HCT116 (cell line): Measurements from ENCODE around the gene CRACDL. TPM values are rescaled to one million over a fixed set of nuclear protein-coding genes. Genes with fewer than 3 reads are reported as not detected.

Experiments
- ATAC-seq: fragments of 200-7000 bp; cut with Tn5 transposase; 2 replicates; pipeline ENCODE4 v1.9.1; 2020; ENCODE audit warnings: mild to moderate bottlenecking, moderate library complexity
- BruUV-seq: library from RNA; stranded (reverse); fragments of 400-500 nt; replicated peaks from 2 replicates; lab custom pipeline; 2021; lab: Mats Ljungman, UMichigan
- CTCF ChIA-PET: fragments of 300-600 bp; sonication (Branson Sonifier 250); formaldehyde crosslinking; loops from one replicate; lab custom pipeline; 2021; ENCODE audit warnings: antibody characterized with exemption; lab: Charles Lee
- POLR2A ChIA-PET: fragments of 300-600, 350-600 bp; sonication (Branson Sonifier 250); formaldehyde crosslinking; loops from one replicate; lab custom pipeline; 2021; ENCODE audit warnings: antibody characterized with exemption; lab: Charles Lee
- RAD21 ChIA-PET, 2 experiments: fragments of 300-600 bp; sonication (Branson Sonifier 250); formaldehyde crosslinking; loops; one replicate each; lab custom pipeline; 2023; ENCODE audit warnings: low total read pairs in 2 of 2; ENCODE audit not compliant: uncharacterized antibody in 2 of 2, unreplicated experiment in 2 of 2, low non-redundant PET in 1 of 2; lab: Charles Lee
- DNase-seq: peaks from one replicate; pipeline ENCODE4 v3.0.0-alpha.2; 2010; ENCODE audit warnings: low read depth, low spot score
- H2AFZ ChIP-seq: fragments of 200-600 bp; shearing (Covaris generic), sonication (generic); 2 replicates; pipeline ENCODE4 v1.6.1; 2017; ENCODE audit warnings: low read depth, mixed run types, mixed read lengths, antibody characterized with exemption, low read length; ENCODE audit not compliant: poor library complexity, severe bottlenecking
- H3K27ac ChIP-seq: 2 replicates; pipeline ENCODE4 v1.5.1; 2012; ENCODE audit warnings: low read depth, low read length
- H3K27me3 ChIP-seq: fragments of 200-600 bp; sonication (generic); 2 replicates; pipeline ENCODE4 v1.6.1; 2016; ENCODE audit warnings: mixed run types, low read length, mixed read lengths; ENCODE audit not compliant: insufficient read depth
- H3K36me3 ChIP-seq, 2 experiments: fragments of 200-500 bp in 1 of 2; fragments of 200-600 bp in 1 of 2; sonication (Bioruptor generic) in 1 of 2; sonication (generic) in 1 of 2; 2 replicates each; pipeline versions ENCODE4 v1.5.1 to v1.6.1; 2014 to 2016; ENCODE audit warnings: low read length in 2 of 2, inconsistent platforms in 1 of 2, mixed read lengths in 1 of 2, mixed run types in 1 of 2; ENCODE audit not compliant: insufficient read depth in 2 of 2, control insufficient read depth in 1 of 2
- H3K4me1 ChIP-seq, 2 experiments: fragments of 200-600 bp in 1 of 2; sonication (generic) in 1 of 2; 2 replicates each; pipeline versions ENCODE4 v1.5.1 to v1.6.1; 2012 to 2017; ENCODE audit warnings: low read length in 2 of 2, inconsistent platforms in 1 of 2, mild to moderate bottlenecking in 1 of 2, mixed read lengths in 1 of 2, mixed run types in 1 of 2, moderate library complexity in 1 of 2; ENCODE audit not compliant: insufficient read depth in 2 of 2, control insufficient read depth in 1 of 2
- H3K4me2 ChIP-seq: fragments of 200-600 bp; sonication (generic); 2 replicates; pipeline ENCODE4 v1.6.1; 2017; ENCODE audit warnings: mixed run types, low read length, mixed read lengths
- H3K4me3 ChIP-seq, 2 experiments: fragments of 200-600 bp in 1 of 2; sonication (generic) in 1 of 2; replicated peaks in 1 of 2; 2 replicates each; pipeline ENCODE4 v1.5.1; 2011 to 2016; ENCODE audit warnings: low read length in 2 of 2, control low read depth in 1 of 2, low read depth in 1 of 2, mild to moderate bottlenecking in 1 of 2, mixed read lengths in 1 of 2, mixed run types in 1 of 2
- H3K79me2 ChIP-seq: fragments of 200-600 bp; sonication (generic); 2 replicates; pipeline ENCODE4 v1.6.1; 2017; ENCODE audit warnings: mild to moderate bottlenecking, mixed run types, low read length, moderate library complexity, mixed read lengths; ENCODE audit not compliant: insufficient read depth
- H3K9ac ChIP-seq: fragments of 200-600 bp; sonication (generic); 2 replicates; pipeline ENCODE4 v1.6.1; 2016; ENCODE audit warnings: low read length, mixed read lengths
- H3K9me2 ChIP-seq: fragments of 200-600 bp; sonication (generic), shearing (Covaris generic); 2 replicates; pipeline ENCODE4 v1.6.1; 2017; ENCODE audit warnings: mixed run types, mild to moderate bottlenecking, moderate library complexity; ENCODE audit not compliant: insufficient read depth
- H3K9me3 ChIP-seq, 2 experiments: fragments of 200-500 bp in 1 of 2; fragments of 200-600 bp in 1 of 2; sonication (Bioruptor generic) in 1 of 2; sonication (generic) in 1 of 2; 2 replicates each; pipeline ENCODE4 v1.6.1; 2014 to 2017; ENCODE audit warnings: low read length in 2 of 2, mixed read lengths in 2 of 2, inconsistent platforms in 1 of 2, low read depth in 1 of 2, mild to moderate bottlenecking in 1 of 2, mixed run types in 1 of 2, moderate library complexity in 1 of 2; ENCODE audit not compliant: control insufficient read depth in 1 of 2, insufficient read depth in 1 of 2
- H4K20me1 ChIP-seq: fragments of 200-600 bp; sonication (generic), shearing (Covaris generic); 2 replicates; pipeline ENCODE4 v1.6.1; 2017; ENCODE audit warnings: mixed run types, mild to moderate bottlenecking, moderate library complexity; ENCODE audit not compliant: insufficient read depth
- CBX3 ChIP-seq: IDR thresholded peaks from 2 replicates; pipeline ENCODE4 v1.6.1; 2012; ENCODE audit warnings: low read depth
- EGR1 ChIP-seq: IDR thresholded peaks from 2 replicates; pipeline ENCODE4 v1.6.1; 2012; ENCODE audit warnings: low read depth
- ELF1 ChIP-seq: IDR thresholded peaks from 2 replicates; pipeline ENCODE4 v1.6.1; 2012; ENCODE audit warnings: low read depth, borderline replicate concordance
- EZH2 ChIP-seq: fragments of 200-600 bp; sonication (generic); IDR thresholded peaks from 2 replicates; pipeline ENCODE4 v1.6.1; 2017; ENCODE audit warnings: antibody characterized with exemption, mixed run types
- EZH2phosphoT487 ChIP-seq: fragments of 200-600 bp; IDR thresholded peaks from 2 replicates; pipeline ENCODE4 v1.6.1; 2018; ENCODE audit warnings: antibody characterized with exemption, borderline replicate concordance
- FOSL1 ChIP-seq: IDR thresholded peaks from 2 replicates; pipeline ENCODE4 v1.6.1; 2012; ENCODE audit warnings: low read depth
- JUND ChIP-seq: IDR thresholded peaks from 2 replicates; pipeline ENCODE4 v1.6.1; 2012
- POLR2A ChIP-seq: IDR thresholded peaks from 2 replicates; pipeline ENCODE4 v1.7.0; 2011; ENCODE audit warnings: borderline replicate concordance; ENCODE audit not compliant: insufficient read depth, insufficient read length; ENCODE audit errors: extremely low read depth
- POLR2AphosphoS5 ChIP-seq: IDR thresholded peaks from 2 replicates; pipeline ENCODE4 v1.6.1; 2011; ENCODE audit warnings: mild to moderate bottlenecking, low read depth, low read length, moderate library complexity
- RAD21 ChIP-seq: IDR thresholded peaks from 2 replicates; pipeline ENCODE4 v1.6.1; 2012; ENCODE audit warnings: low read depth, mild to moderate bottlenecking
- SIN3A ChIP-seq: IDR thresholded peaks from 2 replicates; pipeline ENCODE4 v1.6.1; 2012; ENCODE audit warnings: low read depth
- SP1 ChIP-seq: IDR thresholded peaks from 2 replicates; pipeline ENCODE4 v1.6.1; 2012; ENCODE audit warnings: low read depth
- SRF ChIP-seq: IDR thresholded peaks from 2 replicates; pipeline ENCODE4 v1.6.1; 2012; ENCODE audit warnings: low read depth
- TCF7L2 ChIP-seq: IDR thresholded peaks from 2 replicates; pipeline ENCODE4 v1.7.0; 2011; ENCODE audit warnings: borderline replicate concordance, inconsistent platforms; ENCODE audit not compliant: insufficient read depth, insufficient read length; ENCODE audit errors: extremely low read depth
- YY1 ChIP-seq: IDR thresholded peaks from 2 replicates; pipeline ENCODE4 v1.6.1; 2011; ENCODE audit warnings: low read length, low read depth, moderate library complexity, mild to moderate bottlenecking; ENCODE audit not compliant: insufficient replicate concordance; ENCODE audit errors: extremely low read depth
- ZFX ChIP-seq: fragments of 450-650 bp; IDR thresholded peaks from 2 replicates; pipeline ENCODE4 v1.6.1; 2017
- ZNF274 ChIP-seq: fragments of 200-500 bp; sonication (Bioruptor generic); IDR thresholded peaks from 2 replicates; pipeline ENCODE4 v1.6.1; 2014; ENCODE audit warnings: mild to moderate bottlenecking, low read depth, low read length, inconsistent platforms
- intact Hi-C: fragments of 100-400 bp; cut with micrococcal nuclease; formaldehyde crosslinking; loops from 2 replicates; pipeline ENCODE4 v1.10.0; 2022
- total RNA-seq: library from RNA; stranded (reverse); gene quantifications from one replicate; pipeline ENCODE4 v1.2.1, GENCODE V29; 2021; ENCODE audit not compliant: unreplicated experiment
- TF ChIP-seq, protein P1 (sequence below), 3 experiments: fragments of 200-600 bp in 1 of 3; sonication (generic) in 1 of 3; IDR thresholded peaks in 2 of 3; conservative IDR thresholded peaks in 1 of 3; 2 replicates each; pipeline ENCODE4 v1.5.1; 2012 to 2017; ENCODE audit warnings: low read depth in 2 of 3, low read length in 2 of 3, antibody characterized with exemption in 1 of 3, borderline replicate concordance in 1 of 3, control low read depth in 1 of 3, mild to moderate bottlenecking in 1 of 3, mixed read lengths in 1 of 3, mixed run types in 1 of 3, moderate library complexity in 1 of 3; ENCODE audit not compliant: insufficient read depth in 1 of 3
- TF ChIP-seq, protein P2 (sequence below): IDR thresholded peaks from 2 replicates; pipeline ENCODE4 v1.6.1; 2012
- TF ChIP-seq, protein P3 (sequence below): IDR thresholded peaks from 2 replicates; pipeline ENCODE4 v1.6.1; 2012; ENCODE audit warnings: low read depth
- TF ChIP-seq, protein P4 (sequence below): IDR thresholded peaks from 2 replicates; pipeline ENCODE4 v1.6.1; 2011; ENCODE audit warnings: mild to moderate bottlenecking, low read length, moderate library complexity; ENCODE audit not compliant: insufficient replicate concordance; ENCODE audit errors: extremely low read depth
- TF ChIP-seq, protein P5 (sequence below): IDR thresholded peaks from 2 replicates; pipeline ENCODE4 v1.6.1; 2012

The CRACDL gene
- total RNA-seq, 1 experiment from 2014 or later = 1.1 TPM

DNA sequence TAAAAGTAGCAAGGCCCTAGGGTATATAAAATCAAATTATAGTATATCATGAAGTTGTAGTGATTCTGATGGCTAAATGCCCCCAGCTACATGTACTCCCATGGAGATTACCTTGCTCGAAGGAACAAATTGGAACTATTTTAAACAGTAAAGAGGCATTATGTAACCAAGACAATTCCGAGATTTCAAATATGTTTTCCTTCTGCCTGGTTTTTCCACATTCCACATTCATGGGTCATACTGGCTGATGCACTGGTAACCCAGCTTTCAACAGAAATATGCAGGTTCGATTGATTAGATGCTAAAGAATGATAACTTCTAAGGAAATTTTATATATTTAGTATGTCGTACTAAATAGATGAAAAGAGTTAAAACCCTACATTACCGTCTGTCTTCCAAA lies 142.8 kb downstream of the CRACDL start:
- ChIA-PET POLR2A (no interaction called here), CTCF (no interaction called here), RAD21 (no interaction called here)
- no peak overlapping the region for H3K27ac ChIP-seq
- DNase-seq = no peak
- no peaks in the 10 kb centered on the region for H3K9me2 ChIP-seq
- H3K79me2 ChIP-seq = no peaks in the 10 kb centered on the region
- no TSS peak for BruUV-seq
- H3K4me2 ChIP-seq = peak overlapping the region; percentile 12
- no peaks in the 10 kb centered on the region for H3K9me3 ChIP-seq
- H3K36me3 ChIP-seq = no peaks in the 10 kb centered on the region
- no peaks in the 10 kb centered on the region; the same call in 1 of the 2 replicates for H3K27me3 ChIP-seq
- intact Hi-C loops = no loop called here
- H3K9ac ChIP-seq = no peak overlapping the region
- peaks cover 12 to 15% of the 10 kb centered on the region in 2 experiments; a peak in 3 of 4 replicates for H3K4me1 ChIP-seq
- H4K20me1 ChIP-seq = no peaks in the 10 kb centered on the region
- no peak for ATAC-seq
- H2AFZ ChIP-seq = no peak overlapping the region
- H3K4me3 ChIP-seq = no peak overlapping the region
- TF ChIP-seq SP1 = 0 out of 2 replicates have a peak, but pooled peaks have one; percentile 34
- TF ChIP-seq ELF1 = no peak
- TF ChIP-seq FOSL1 = peak; percentile 47; the same call in 1 of the 2 replicates
- no peak for TF ChIP-seq EZH2
- TF ChIP-seq, protein P1, sequence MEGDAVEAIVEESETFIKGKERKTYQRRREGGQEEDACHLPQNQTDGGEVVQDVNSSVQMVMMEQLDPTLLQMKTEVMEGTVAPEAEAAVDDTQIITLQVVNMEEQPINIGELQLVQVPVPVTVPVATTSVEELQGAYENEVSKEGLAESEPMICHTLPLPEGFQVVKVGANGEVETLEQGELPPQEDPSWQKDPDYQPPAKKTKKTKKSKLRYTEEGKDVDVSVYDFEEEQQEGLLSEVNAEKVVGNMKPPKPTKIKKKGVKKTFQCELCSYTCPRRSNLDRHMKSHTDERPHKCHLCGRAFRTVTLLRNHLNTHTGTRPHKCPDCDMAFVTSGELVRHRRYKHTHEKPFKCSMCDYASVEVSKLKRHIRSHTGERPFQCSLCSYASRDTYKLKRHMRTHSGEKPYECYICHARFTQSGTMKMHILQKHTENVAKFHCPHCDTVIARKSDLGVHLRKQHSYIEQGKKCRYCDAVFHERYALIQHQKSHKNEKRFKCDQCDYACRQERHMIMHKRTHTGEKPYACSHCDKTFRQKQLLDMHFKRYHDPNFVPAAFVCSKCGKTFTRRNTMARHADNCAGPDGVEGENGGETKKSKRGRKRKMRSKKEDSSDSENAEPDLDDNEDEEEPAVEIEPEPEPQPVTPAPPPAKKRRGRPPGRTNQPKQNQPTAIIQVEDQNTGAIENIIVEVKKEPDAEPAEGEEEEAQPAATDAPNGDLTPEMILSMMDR (IDR thresholded peaks at IDR 0.05 in 2 of 3, conservative IDR thresholded peaks at IDR 0.05 in 1 of 3; ENCODE audit: borderline replicate concordance in 1 of 3, insufficient read depth in 1 of 3, low read depth in 2 of 3, low read length in 2 of 3) = no peak
- TF ChIP-seq, protein P2, sequence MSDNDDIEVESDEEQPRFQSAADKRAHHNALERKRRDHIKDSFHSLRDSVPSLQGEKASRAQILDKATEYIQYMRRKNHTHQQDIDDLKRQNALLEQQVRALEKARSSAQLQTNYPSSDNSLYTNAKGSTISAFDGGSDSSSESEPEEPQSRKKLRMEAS = no peak
- TF ChIP-seq JUND = peak; percentile 40
- no peak for TF ChIP-seq TCF7L2
- TF ChIP-seq SIN3A = no peak
- no peak for TF ChIP-seq EGR1
- TF ChIP-seq ZNF274 = no peak
- TF ChIP-seq POLR2A = no peak
- TF ChIP-seq RAD21 = no peak
- TF ChIP-seq, protein P3, sequence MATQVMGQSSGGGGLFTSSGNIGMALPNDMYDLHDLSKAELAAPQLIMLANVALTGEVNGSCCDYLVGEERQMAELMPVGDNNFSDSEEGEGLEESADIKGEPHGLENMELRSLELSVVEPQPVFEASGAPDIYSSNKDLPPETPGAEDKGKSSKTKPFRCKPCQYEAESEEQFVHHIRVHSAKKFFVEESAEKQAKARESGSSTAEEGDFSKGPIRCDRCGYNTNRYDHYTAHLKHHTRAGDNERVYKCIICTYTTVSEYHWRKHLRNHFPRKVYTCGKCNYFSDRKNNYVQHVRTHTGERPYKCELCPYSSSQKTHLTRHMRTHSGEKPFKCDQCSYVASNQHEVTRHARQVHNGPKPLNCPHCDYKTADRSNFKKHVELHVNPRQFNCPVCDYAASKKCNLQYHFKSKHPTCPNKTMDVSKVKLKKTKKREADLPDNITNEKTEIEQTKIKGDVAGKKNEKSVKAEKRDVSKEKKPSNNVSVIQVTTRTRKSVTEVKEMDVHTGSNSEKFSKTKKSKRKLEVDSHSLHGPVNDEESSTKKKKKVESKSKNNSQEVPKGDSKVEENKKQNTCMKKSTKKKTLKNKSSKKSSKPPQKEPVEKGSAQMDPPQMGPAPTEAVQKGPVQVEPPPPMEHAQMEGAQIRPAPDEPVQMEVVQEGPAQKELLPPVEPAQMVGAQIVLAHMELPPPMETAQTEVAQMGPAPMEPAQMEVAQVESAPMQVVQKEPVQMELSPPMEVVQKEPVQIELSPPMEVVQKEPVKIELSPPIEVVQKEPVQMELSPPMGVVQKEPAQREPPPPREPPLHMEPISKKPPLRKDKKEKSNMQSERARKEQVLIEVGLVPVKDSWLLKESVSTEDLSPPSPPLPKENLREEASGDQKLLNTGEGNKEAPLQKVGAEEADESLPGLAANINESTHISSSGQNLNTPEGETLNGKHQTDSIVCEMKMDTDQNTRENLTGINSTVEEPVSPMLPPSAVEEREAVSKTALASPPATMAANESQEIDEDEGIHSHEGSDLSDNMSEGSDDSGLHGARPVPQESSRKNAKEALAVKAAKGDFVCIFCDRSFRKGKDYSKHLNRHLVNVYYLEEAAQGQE = no peak
- TF ChIP-seq, protein P4, sequence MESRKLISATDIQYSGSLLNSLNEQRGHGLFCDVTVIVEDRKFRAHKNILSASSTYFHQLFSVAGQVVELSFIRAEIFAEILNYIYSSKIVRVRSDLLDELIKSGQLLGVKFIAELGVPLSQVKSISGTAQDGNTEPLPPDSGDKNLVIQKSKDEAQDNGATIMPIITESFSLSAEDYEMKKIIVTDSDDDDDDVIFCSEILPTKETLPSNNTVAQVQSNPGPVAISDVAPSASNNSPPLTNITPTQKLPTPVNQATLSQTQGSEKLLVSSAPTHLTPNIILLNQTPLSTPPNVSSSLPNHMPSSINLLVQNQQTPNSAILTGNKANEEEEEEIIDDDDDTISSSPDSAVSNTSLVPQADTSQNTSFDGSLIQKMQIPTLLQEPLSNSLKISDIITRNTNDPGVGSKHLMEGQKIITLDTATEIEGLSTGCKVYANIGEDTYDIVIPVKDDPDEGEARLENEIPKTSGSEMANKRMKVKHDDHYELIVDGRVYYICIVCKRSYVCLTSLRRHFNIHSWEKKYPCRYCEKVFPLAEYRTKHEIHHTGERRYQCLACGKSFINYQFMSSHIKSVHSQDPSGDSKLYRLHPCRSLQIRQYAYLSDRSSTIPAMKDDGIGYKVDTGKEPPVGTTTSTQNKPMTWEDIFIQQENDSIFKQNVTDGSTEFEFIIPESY = no peak
- TF ChIP-seq CBX3 = no peak
- TF ChIP-seq, protein P5, sequence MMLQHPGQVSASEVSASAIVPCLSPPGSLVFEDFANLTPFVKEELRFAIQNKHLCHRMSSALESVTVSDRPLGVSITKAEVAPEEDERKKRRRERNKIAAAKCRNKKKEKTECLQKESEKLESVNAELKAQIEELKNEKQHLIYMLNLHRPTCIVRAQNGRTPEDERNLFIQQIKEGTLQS = no peak
- no peak for TF ChIP-seq SRF
- no peak for TF ChIP-seq POLR2AphosphoS5
- TF ChIP-seq ZFX = no peak
- no peak for TF ChIP-seq YY1
- no peak for TF ChIP-seq EZH2phosphoT487
